Activated T-helper 1 cell treated with Interleukin-2 at 50 U/mL for 16 hours (primary cell): ENCODE measurements around the gene CISD2.
"Not testable (repeated sequence)": the region's sequence is repeated elsewhere in the genome, so short reads cannot be mapped to it uniquely, and the experiment has no call there.

Source experiments
- DNase-seq: peaks from one replicate; pipeline ENCODE4 v3.0.0-alpha.2; 2020; ENCODE audit warnings: low read depth

The CISD2 gene

DNA sequence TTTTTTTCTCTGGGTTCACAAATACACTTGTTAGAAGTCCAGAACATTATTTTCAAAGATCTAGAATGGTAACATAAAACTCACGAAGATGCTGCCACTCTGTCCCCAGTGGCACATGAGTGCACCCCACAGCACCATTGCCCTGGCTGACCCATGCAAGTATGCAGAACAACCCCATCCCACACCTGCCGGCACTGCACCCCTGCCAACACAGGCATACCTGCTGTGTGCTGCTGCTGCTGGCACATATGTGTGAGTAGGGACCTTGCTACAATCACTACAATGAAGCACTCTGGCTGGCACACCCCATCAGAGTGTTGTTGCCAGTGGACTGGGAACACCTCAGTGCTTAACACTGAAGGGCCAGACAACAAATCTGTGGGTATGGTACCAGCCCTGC lies 66.9 kb downstream of the CISD2 start:
- no peak for DNase-seq

GRCh38 chr4:102938063-102938462 lies 69.3 kb downstream of the CISD2 start:
- DNase-seq = not testable (repeated sequence)
